HEK293T (cell line): ENCODE results near the gene ACOXL.
"Not testable (repeated sequence)": the region's sequence is repeated elsewhere in the genome, so short reads cannot be mapped to it uniquely, and the experiment has no call there.

Experiments used
- CTCF ChIA-PET: fragments of 350-600 bp; formaldehyde crosslinking; extraction: SDS; loops from one replicate; lab custom pipeline; 2021; ENCODE audit warnings: antibody characterized with exemption, inconsistent platforms; lab: Yijun Ruan, JAX
- POLR2A ChIA-PET: fragments of 350-600 bp; formaldehyde crosslinking; extraction: SDS; loops from one replicate; lab custom pipeline; 2020; ENCODE audit warnings: antibody characterized with exemption, inconsistent platforms; lab: Yijun Ruan, JAX
- DNase-seq: peaks from one replicate; pipeline ENCODE4 v3.0.0; 2012; ENCODE audit warnings: mixed read lengths; ENCODE audit errors: extremely low spot score
- ARNT ChIP-seq: fragments of 450-650 bp; IDR thresholded peaks from 2 replicates; pipeline ENCODE4 v1.6.1; 2017; ENCODE audit warnings: mild to moderate bottlenecking
- BHLHE40 ChIP-seq: fragments of 450-650 bp; IDR thresholded peaks from 2 replicates; pipeline ENCODE4 v1.6.1; 2016; ENCODE audit warnings: mild to moderate bottlenecking, moderate library complexity, borderline replicate concordance
- CTBP1 ChIP-seq: fragments of 450-650 bp; IDR thresholded peaks from 2 replicates; pipeline ENCODE4 v1.6.1; 2016; ENCODE audit warnings: borderline replicate concordance
- ELF4 ChIP-seq: fragments of 450-650 bp; IDR thresholded peaks from 2 replicates; pipeline ENCODE4 v1.6.1; 2017; ENCODE audit warnings: antibody characterized with exemption
- FOXA1 ChIP-seq: fragments of 450-650 bp; IDR thresholded peaks from 2 replicates; pipeline ENCODE4 v1.6.1; 2016; ENCODE audit warnings: mild to moderate bottlenecking
- FOXK2 ChIP-seq: fragments of 450-650 bp; IDR thresholded peaks from 2 replicates; pipeline ENCODE4 v1.6.1; 2016; ENCODE audit warnings: mild to moderate bottlenecking
- FOXM1 ChIP-seq: fragments of 450-650 bp; IDR thresholded peaks from 2 replicates; pipeline ENCODE4 v1.6.1; 2017; ENCODE audit warnings: mild to moderate bottlenecking, borderline replicate concordance
- HDGF ChIP-seq: fragments of 450-650 bp; IDR thresholded peaks from 2 replicates; pipeline ENCODE4 v1.6.1; 2017; ENCODE audit warnings: antibody characterized with exemption, borderline replicate concordance
- L3MBTL2 ChIP-seq: fragments of 450-650 bp; conservative IDR thresholded peaks from 2 replicates; pipeline ENCODE4 v1.6.1; 2016; ENCODE audit warnings: mild to moderate bottlenecking
- LEF1 ChIP-seq: fragments of 450-650 bp; IDR thresholded peaks from 2 replicates; pipeline ENCODE4 v1.6.1; 2017; ENCODE audit warnings: mild to moderate bottlenecking, borderline replicate concordance
- NFRKB ChIP-seq: fragments of 450-650 bp; IDR thresholded peaks from 2 replicates; pipeline ENCODE4 v1.6.1; 2016; ENCODE audit warnings: mild to moderate bottlenecking, moderate library complexity
- PKNOX1 ChIP-seq: fragments of 450-650 bp; IDR thresholded peaks from 2 replicates; pipeline ENCODE4 v1.6.1; 2016
- SP1 ChIP-seq: fragments of 450-650 bp; IDR thresholded peaks from 2 replicates; pipeline ENCODE4 v1.6.1; 2017
- SUZ12 ChIP-seq: fragments of 450-650 bp; IDR thresholded peaks from 2 replicates; pipeline ENCODE4 v1.6.1; 2016; ENCODE audit warnings: mild to moderate bottlenecking
- TARDBP ChIP-seq: fragments of 450-650 bp; IDR thresholded peaks from 2 replicates; pipeline ENCODE4 v1.6.1; 2016
- ZNF384 ChIP-seq: fragments of 450-650 bp; IDR thresholded peaks from 2 replicates; pipeline ENCODE4 v1.6.1; 2016

Gene ACOXL

DNA sequence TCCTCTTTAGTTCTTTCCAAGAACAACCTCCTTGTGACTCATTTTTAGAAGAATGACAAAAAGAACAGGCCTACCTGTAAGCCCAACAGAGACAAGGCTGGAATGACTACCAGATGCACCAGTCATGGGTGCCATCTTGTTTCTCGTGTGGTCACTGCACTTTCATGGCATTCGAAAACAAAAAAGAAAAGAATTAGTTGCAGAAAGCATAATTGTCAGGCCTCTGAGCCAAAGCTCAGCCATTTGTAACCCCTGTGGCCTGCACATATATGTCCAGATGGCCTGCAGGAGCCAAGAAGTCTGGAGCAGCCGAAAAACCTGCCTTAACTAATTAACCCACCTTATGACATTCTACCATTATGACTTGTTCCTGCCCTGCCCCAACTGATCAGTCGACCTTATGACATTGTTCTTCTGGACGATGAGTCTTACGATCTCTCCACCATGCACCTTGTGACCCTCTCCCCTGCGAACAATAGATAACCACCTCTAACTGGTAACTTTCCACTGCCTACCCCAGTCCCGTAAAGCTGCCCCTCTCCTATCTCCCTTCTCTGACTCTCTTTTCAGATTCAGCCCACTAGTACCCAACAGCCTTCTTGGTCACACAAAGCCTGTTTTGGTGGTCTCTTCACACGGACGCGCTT is 40.6 kb upstream of the ACOXL start:
- ChIA-PET CTCF (no interaction called here), POLR2A (interaction anchor here (3.9 kb wide), 1 partner anchor 13 kb away, joined by 18 read pairs; the partner anchor contains the start of gene BUB1)
- DNase-seq: no peak
- no peak for TF ChIP-seq ELF4
- no peak for TF ChIP-seq HDGF

DNA sequence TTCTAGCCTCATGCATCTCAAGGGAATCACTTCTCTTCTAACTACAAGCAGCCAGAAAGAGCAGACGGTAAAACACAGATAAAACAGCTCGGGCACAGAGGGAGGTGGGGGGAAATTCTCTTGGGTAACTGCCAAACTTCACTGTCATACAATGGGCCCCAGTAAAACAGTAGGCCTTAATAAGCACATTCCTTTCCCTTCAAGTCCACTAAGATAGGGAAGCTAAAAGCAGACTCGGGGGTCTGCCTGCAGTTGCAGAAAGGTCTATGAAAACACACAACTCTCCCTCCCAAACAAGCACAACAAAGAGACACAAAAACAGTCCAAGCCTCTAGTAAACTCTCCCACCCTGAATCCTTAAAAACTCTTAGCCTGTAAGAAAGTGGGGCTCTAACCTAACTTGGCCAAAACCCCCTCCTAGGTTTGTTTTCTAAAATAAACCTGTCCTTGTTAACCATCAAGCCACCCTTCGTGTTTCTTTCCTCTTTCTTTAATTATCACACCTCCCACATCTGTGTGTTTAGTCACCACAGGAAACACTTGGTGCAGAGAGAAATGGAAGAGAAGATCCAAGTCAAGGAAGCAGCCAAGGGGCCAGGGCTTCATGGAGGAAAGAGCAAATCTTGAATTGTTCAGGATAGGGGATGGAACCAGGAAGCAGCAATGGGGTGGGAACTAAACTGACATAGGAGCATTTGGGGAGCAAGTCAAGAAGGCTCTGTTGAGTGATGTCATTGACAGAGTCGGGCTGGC is 37.1 kb upstream of the ACOXL start:
- not testable (repeated sequence) for DNase-seq
- POLR2A ChIA-PET: interaction anchor here (3.9 kb wide), 1 partner anchor 17 kb away, joined by 18 read pairs; the partner anchor contains the start of gene BUB1
- CTCF ChIA-PET: interaction anchor here (0.6 kb wide), 1 partner anchor 32 kb away, joined by 4 read pairs; no protein-coding TSS in a partner anchor

DNA sequence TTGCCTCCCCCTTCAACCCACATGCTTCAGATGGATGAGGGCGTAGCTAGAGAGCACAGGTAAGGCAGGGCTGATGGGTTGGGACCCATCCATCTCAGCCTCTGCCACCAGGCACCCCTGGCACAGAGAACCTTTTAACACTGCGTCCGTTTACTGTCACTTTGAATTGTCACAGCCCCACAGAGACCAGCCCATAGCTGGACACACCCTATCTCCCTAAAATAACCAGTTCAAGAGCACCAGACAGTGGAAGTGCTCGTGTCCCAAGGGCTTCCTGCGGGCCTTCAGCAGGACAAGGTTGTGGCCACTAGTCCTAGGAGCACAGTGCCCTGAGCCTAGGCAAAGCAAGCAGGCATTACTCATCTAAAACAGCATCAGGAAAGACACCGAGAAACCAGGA is 34.1 kb upstream of the ACOXL start:
- POLR2A ChIA-PET, CTCF ChIA-PET, DNase-seq: not testable (repeated sequence)

DNA sequence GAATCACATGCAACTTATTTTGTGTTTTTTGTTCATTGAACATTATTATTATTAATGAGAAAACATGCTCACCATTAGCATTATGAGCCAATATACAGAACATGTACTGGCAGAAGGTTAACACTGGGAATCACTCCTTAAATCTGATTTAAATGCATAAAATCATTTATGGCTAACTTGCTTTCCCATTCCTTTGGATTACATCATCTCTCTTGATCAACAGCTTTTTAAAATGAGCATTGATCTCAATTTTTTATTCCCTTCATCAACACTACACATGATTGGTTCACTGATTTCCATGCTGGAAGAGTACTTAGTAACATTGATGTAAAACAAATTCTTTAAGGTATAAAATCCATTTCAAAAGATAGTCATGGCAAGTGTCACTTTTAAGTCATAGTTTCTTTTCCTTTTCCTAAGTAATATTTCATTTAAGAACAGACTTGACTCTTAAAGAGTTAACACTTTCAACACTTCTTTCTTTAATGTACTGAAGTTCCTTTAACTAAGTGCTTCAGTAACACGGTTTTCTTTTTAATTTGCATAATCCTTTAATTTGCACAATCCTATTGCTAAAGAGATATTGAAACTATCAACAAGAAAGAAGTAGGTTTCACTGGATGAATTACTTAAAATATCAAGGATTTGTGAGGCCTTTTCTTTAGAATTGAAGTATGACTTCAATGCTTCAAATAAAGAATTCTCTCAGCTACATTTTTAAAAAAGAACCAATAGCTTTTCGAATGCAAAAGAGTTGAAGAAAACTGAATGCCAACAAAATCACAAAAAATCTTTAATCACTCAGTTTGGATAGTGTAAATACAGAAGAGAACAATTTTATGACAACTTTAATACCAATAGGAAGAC is 29.6 kb upstream of the ACOXL start:
- ChIA-PET POLR2A (no interaction called here), CTCF (no interaction called here)
- no peak for TF ChIP-seq TARDBP
- no peak for TF ChIP-seq FOXK2
- no peak for TF ChIP-seq ARNT
- no peak for TF ChIP-seq ZNF384
- no peak for TF ChIP-seq FOXA1
- TF ChIP-seq CTBP1: no peak
- no peak for TF ChIP-seq HDGF
- no peak for DNase-seq

DNA sequence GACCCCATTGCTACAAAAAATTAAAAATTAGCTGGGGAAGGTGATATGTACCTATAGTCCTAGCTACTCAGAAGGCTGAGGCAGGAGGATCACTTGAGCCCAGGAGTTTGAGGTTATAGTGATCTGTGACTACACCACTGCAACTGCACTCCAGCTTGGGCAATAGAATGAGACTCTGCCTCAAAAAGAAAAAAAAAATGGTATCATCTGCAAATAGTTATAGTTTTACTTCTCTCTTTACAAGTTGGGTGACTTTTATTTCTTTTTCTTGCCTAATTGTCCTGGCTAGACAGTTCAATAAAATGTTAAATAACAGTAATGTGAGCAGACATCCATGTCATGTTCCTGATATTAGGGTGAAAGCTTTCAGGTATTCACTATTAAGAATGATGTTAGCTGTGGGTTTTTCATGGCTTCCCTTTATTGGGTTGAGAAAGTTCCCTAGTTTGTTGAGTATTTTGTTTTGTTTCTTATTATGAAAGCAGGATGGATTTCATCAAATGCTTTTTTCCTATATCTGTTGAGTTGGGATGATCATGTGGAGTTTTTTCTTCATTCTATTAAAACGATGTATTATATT is 24.9 kb upstream of the ACOXL start:
- ChIA-PET POLR2A (no interaction called here), CTCF (no interaction called here)
- DNase-seq: no peak
- TF ChIP-seq ARNT: no peak
- no peak for TF ChIP-seq SP1
- TF ChIP-seq FOXM1: no peak
- TF ChIP-seq TARDBP: no peak
- no peak for TF ChIP-seq BHLHE40
- TF ChIP-seq FOXA1: no peak
- no peak for TF ChIP-seq CTBP1
- TF ChIP-seq ZNF384: no peak
- TF ChIP-seq ELF4: no peak
- no peak for TF ChIP-seq PKNOX1
- no peak for TF ChIP-seq LEF1
- no peak for TF ChIP-seq NFRKB
- TF ChIP-seq SUZ12: no peak
- no peak for TF ChIP-seq L3MBTL2
- TF ChIP-seq FOXK2: no peak
- TF ChIP-seq HDGF: no peak

DNA sequence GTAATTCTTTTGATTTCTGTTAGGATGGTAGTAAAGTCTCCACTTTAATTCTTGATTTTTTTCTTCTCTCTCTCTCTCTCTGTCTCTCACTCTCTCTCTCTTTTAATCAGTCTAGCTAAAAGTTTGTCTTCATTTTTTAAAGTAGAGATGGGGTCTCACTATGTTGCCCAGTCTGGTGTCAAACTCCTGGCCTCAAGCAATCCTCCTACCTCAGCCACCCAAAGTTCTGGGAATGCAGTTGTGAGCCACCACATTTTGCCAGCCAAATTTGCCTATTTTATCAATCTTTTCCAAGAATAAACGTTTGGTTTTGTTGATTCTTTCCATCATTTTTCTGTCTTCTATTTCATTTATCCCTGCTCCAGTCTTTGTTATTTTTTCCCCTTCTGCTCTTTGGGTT is 23.9 kb upstream of the ACOXL start:
- no peak for TF ChIP-seq SP1
- CTCF ChIA-PET: no interaction called here
- POLR2A ChIA-PET: no interaction called here
- no peak for DNase-seq

DNA sequence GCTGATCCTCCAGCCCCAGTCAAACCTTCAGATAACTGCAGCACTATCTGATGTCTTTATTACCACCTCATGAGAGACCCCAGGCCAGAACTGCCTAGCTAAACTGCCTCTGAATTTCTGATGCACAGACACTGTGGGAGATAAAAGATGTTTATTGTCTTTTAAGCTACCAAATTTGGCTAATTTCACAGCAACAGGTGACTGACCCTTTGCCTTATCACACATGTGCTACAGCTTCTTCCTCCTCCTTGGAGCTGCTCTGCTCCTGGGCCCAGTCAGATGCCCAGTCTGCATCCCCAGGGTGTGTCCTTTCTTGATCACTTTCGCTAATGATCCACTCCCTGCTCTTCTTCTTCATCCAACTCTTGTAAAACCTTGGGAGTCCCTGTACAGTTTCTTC is 19.6 kb upstream of the ACOXL start:
- ChIA-PET POLR2A (no interaction called here), CTCF (interaction anchor here (1.3 kb wide), 1 partner anchor 9 kb away, joined by 3 read pairs; no protein-coding TSS in a partner anchor)
- TF ChIP-seq ARNT (no peak), PKNOX1 (no peak), ZNF384 (no peak), LEF1 (no peak), ELF4 (no peak), TARDBP (no peak), BHLHE40 (no peak), SUZ12 (no peak), NFRKB (no peak), CTBP1 (no peak), L3MBTL2 (no peak), FOXA1 (no peak), FOXM1 (no peak), FOXK2 (no peak), HDGF (no peak), SP1 (no peak)
- DNase-seq: no peak
